Stomach (tissue), 9 donors: Measurements from ENCODE around the gene HSPA1L. TPM values are rescaled to one million over a fixed set of nuclear protein-coding genes. Genes with fewer than 3 reads are reported as not detected.

Experiments
- DNase-seq, 2 donors: peaks; one replicate each; pipeline versions ENCODE4 v3.0.0 to v3.0.0-alpha.2; 2013 to 2019
- H3K27ac ChIP-seq, 5 donors: fragments of 200-600 bp in 4 of 5; sonication (generic) in 4 of 5; one replicate each; pipeline ENCODE4 v1.5.1; 2013 to 2019; ENCODE audit warnings: mild to moderate bottlenecking in 1 of 5, moderate library complexity in 1 of 5
- H3K27me3 ChIP-seq, 3 donors: fragments of 200-600 bp; sonication (generic); one replicate each; pipeline ENCODE4 v1.5.1; 2017 to 2019; ENCODE audit warnings: mixed run types in 1 of 3
- H3K36me3 ChIP-seq, 4 donors: fragments of 200-600 bp; sonication (generic); 1 replicate in 3 of 4; 2 replicates in 1 of 4; pipeline ENCODE4 v1.5.1; 2016 to 2019
- H3K4me1 ChIP-seq, 4 donors: fragments of 200-600 bp; sonication (generic); one replicate each; pipeline ENCODE4 v1.5.1; 2016 to 2019
- H3K4me3 ChIP-seq, 4 donors: fragments of 200-600 bp; sonication (generic) in 3 of 4; one replicate each; pipeline ENCODE4 v1.5.1; 2016 to 2019; ENCODE audit warnings: mild to moderate bottlenecking in 1 of 4
- H3K9me3 ChIP-seq, 4 donors: fragments of 200-600 bp; sonication (generic); one replicate each; pipeline ENCODE4 v1.5.1; 2016 to 2019
- EP300 ChIP-seq: sonication (generic); formaldehyde crosslinking; IDR thresholded peaks from one replicate; pipeline ENCODE4 v1.6.1; 2017; ENCODE audit warnings: antibody characterized with exemption
- POLR2A ChIP-seq, 4 donors: fragments of 450-650 bp; IDR thresholded peaks; one replicate each; pipeline ENCODE4 v1.6.1; 2016; ENCODE audit warnings: antibody characterized with exemption in 4 of 4, control low read depth in 2 of 4, mild to moderate bottlenecking in 1 of 4, moderate library complexity in 1 of 4
- POLR2AphosphoS5 ChIP-seq, 3 donors: sonication (generic); formaldehyde crosslinking; IDR thresholded peaks; one replicate each; pipeline ENCODE4 v1.6.1; 2016; ENCODE audit warnings: antibody characterized with exemption in 3 of 3
- WGBS, 5 donors: extraction: QIAGEN DNeasy Blood & Tissue Kit in 3 of 5; methylation state at CpG; one replicate each; pipeline versions ENCODE4 v1.1.5 to v1.1.7; 2013 to 2018; 5-methylcytosine and 5-hydroxymethylcytosine counted together
- intact Hi-C: fragments of 100-400 bp; cut with DNase I; formaldehyde crosslinking; loops from one replicate; pipeline ENCODE4 v1.15.1; 2023; ENCODE audit warnings: low total_unique reads
- polyA plus RNA-seq, 3 donors: library from polyadenylated mRNA; stranded (reverse); fragments of 200-250 nt; gene quantifications; one replicate each; pipeline ENCODE4 v1.2.3, GENCODE V29; 2013
- total RNA-seq, 5 donors: library from RNA; depleted of rRNA; stranded (reverse); fragments of >200 nt; gene quantifications; one replicate each; pipeline versions ENCODE4 v1.1.0 to v1.2.3, GENCODE V29; 2014 to 2016
- TF ChIP-seq, protein P1 (sequence below), 7 experiments: fragments of 450-650 bp in 4 of 7; fragments of 200-600 bp in 3 of 7; sonication (generic) in 3 of 7; IDR thresholded peaks; one replicate each; pipeline ENCODE4 v1.5.1; 2016 to 2019; ENCODE audit warnings: antibody characterized with exemption in 7 of 7, control low read depth in 2 of 7, mild to moderate bottlenecking in 1 of 7
- donor health status: healthy with polysubstance abuse.
- donor health status: Bipolar disorder and iron deficiency.
- donor health status: healthy.

The HSPA1L gene
- total and polyA plus RNA-seq, 8 donors = 0.46 to 1.7 (median 0.98) TPM; not detected in 3

DNA sequence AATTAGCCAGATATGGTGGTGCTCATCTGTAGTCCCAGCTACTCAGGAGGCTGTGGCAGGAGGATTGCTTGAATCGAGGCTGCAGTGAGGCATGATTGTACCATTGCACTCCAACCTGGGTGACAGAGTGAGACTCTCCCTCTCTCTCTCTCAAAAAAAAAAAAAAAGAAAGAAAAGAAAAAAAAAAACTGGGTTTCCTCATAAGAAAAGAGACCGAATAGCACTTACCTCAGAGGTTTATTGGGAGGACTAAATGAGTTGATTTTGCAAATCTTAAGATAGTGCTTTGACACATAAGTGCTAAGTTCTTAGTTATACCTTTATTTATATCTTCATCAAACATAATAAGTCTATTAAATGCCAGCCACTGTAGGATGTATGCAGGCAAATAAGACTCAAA is 44.2 kb downstream of the HSPA1L start:
- Histone ChIP-seq H3K27me3 (peaks cover 0 to 6% (median 0%) of the 10 kb centered on the region in 3 donors), H3K4me1 (peaks cover 13 to 38% (median 21%) of the 10 kb centered on the region in 4 donors), H3K36me3 (no peaks in the 10 kb centered on the region), H3K4me3 (no peak overlapping the region), H3K27ac (no peak overlapping the region), H3K9me3 (no peaks in the 10 kb centered on the region)
- 77 to 91% (median 89%) methylated on average over 2 of the region's 2 CpGs for WGBS, 5 donors
- intact Hi-C loops = no loop called here
- no peak for DNase-seq
- TF ChIP-seq POLR2A (IDR thresholded peaks at IDR 0.05) (no peak), POLR2AphosphoS5 (IDR thresholded peaks at IDR 0.05) (no peak), EP300 (no peak)
- TF ChIP-seq, protein P1, sequence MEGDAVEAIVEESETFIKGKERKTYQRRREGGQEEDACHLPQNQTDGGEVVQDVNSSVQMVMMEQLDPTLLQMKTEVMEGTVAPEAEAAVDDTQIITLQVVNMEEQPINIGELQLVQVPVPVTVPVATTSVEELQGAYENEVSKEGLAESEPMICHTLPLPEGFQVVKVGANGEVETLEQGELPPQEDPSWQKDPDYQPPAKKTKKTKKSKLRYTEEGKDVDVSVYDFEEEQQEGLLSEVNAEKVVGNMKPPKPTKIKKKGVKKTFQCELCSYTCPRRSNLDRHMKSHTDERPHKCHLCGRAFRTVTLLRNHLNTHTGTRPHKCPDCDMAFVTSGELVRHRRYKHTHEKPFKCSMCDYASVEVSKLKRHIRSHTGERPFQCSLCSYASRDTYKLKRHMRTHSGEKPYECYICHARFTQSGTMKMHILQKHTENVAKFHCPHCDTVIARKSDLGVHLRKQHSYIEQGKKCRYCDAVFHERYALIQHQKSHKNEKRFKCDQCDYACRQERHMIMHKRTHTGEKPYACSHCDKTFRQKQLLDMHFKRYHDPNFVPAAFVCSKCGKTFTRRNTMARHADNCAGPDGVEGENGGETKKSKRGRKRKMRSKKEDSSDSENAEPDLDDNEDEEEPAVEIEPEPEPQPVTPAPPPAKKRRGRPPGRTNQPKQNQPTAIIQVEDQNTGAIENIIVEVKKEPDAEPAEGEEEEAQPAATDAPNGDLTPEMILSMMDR (IDR thresholded peaks at IDR 0.05) = no peak

DNA sequence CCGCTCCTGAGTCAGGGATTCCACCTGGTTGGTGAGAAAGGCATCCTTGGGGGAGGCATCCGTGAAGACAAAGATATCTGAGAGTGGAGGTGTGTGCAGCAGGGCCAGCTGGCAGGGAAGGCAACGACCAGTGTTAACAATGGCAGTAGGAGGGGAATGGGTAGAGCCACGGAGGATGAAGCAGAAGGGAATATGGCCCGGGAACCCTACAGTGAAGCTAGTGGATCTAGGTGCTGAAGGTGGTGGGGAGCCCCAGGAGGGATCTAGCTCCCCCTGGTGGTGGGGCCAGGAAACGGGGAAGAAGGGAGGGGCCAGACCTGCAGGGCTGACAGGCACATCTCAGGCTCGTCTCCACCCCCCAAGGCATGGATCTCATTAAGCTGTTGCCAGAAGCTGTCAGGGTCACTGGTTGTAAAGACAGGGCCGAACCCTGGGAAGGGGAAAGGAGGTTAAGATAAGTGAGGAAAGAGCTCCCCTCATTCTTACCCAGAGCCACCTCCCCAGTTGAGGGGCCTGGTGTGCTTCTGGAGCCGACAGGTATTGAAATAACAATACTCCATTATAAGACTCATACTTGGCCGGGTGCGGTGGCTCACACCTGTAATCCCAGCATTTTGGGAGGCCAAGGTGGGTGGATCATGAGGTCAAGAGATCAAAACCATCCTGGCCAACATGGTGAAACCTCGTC is 45.3 kb downstream of the HSPA1L start:
- TF ChIP-seq EP300 = no peak
- TF ChIP-seq POLR2AphosphoS5 (IDR thresholded peaks at IDR 0.05) = peak in 1 of 3 donors; percentile 68
- TF ChIP-seq POLR2A (IDR thresholded peaks at IDR 0.05) = no peak
- TF ChIP-seq, protein P1 (IDR thresholded peaks at IDR 0.05) = peak in 5 of 7 experiments; percentile 68 to 90 (median 87)
- no peak overlapping the region for H3K4me3 ChIP-seq
- H3K36me3 ChIP-seq = no peaks in the 10 kb centered on the region
- DNase-seq = peak; percentile 84 to 89
- H3K9me3 ChIP-seq = no peaks in the 10 kb centered on the region
- WGBS, 5 donors = 42 to 57% (median 49%) methylated on average over 12 of the region's 12 CpGs
- H3K4me1 ChIP-seq = peaks cover 5 to 27% (median 13%) of the 10 kb centered on the region in 4 donors
- H3K27ac ChIP-seq = no peak overlapping the region
- H3K27me3 ChIP-seq = peaks cover 0 to 7% (median 0%) of the 10 kb centered on the region in 3 donors
- intact Hi-C loops = loop anchor here (10.0 kb wide), 1 partner anchor 85 kb away; the partner anchor contains the start of gene LY6G5C

DNA sequence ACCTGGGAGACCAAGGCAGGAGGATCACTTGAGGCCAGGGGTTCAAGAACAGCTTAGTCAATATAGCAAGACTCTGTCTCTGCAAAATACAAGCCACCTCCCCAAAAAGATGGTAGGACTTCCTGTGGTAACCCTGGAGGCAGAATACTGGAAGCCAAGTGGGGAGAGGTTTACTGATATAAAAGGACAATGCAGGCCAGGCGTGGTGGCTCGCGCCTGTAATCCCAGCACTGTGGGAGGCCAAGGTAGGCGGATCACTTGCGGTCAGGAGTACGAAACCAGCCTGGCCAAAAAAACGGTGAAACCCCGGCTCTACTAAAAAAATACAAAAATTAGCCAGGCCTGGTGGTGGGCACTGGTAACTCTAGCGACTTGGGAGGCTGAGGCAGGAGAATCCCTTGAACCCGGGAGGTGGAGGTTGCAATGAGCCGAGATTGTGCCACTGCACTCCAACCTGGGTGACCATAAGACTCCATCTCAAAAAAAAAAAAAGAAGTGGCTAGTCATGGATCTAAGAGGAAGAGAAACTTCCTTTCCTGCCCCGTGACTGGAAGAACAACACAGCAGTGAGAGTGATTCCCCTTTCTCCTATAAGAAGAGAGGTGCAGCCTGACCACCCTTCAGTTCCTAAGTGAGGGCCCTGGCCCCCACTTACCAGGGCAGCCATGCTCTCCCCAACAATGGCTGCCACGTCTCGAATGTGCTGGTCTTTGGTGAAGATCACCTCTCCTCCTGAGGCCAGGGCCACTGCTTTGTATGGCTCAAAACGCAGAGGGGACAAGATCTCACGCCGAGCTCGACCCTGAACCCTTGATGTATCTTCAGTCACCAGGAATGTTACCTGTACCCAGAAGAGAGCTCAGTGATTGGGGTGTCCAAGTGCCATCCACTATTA is 46.5 kb downstream of the HSPA1L start:
- Histone ChIP-seq H3K27me3 (peaks cover 0 to 7% (median 0%) of the 10 kb centered on the region in 3 donors), H3K27ac (no peak overlapping the region), H3K36me3 (no peaks in the 10 kb centered on the region), H3K9me3 (no peaks in the 10 kb centered on the region), H3K4me3 (no peak overlapping the region), H3K4me1 (peaks cover 5 to 24% (median 11%) of the 10 kb centered on the region in 4 donors)
- intact Hi-C loops = loop anchor here (10.0 kb wide), 1 partner anchor 84 kb away; the partner anchor contains the start of gene LY6G5C
- WGBS, 5 donors = 90 to 92% (median 91%) methylated on average over 16 to 18 of the region's 18 CpGs
- DNase-seq = no peak
- no peak for TF ChIP-seq POLR2AphosphoS5 (IDR thresholded peaks at IDR 0.05)
- TF ChIP-seq POLR2A (IDR thresholded peaks at IDR 0.05) = no peak
- TF ChIP-seq, protein P1 (IDR thresholded peaks at IDR 0.05) = no peak
- no peak for TF ChIP-seq EP300

DNA sequence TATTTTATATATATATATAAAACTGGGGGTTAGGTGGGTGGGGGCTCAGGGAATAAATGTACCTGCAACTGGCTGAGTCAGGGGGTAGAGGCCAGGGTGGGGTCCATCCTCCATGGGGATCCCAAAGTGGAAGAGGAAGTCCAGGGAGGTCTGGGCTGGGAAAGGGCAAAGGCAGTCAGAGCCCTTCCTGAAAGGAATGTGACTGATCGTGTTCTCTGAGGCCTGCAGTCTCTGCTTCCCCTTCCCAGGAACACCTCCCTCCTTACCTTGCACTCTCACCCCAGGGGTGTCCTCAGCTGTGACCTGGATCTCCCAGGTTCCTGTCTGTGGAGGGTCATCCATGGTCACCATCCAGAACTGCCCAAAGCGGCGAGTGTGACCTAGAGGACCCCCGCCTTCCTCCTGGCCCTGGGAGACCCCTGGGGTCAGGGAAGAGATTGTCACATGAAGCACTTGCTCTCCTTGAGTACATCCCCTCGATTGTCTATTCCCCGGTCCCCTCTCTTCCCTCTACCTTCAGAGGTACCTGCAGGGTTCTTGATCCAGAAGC is 47.9 kb downstream of the HSPA1L start:
- intact Hi-C loops = loop anchor here (10.0 kb wide), 1 partner anchor 82 kb away; the partner anchor contains the start of gene LY6G5C
- WGBS, 5 donors = 75 to 84% (median 81%) methylated on average over 6 of the region's 6 CpGs
- no peak overlapping the region for H3K27ac ChIP-seq
- no peak for DNase-seq
- peaks cover 0 to 7% (median 0%) of the 10 kb centered on the region in 3 donors for H3K27me3 ChIP-seq
- no peaks in the 10 kb centered on the region for H3K36me3 ChIP-seq
- H3K4me3 ChIP-seq = no peak overlapping the region
- no peaks in the 10 kb centered on the region for H3K9me3 ChIP-seq
- H3K4me1 ChIP-seq = peaks cover 0 to 17% (median 5%) of the 10 kb centered on the region in 4 donors
- no peak for TF ChIP-seq POLR2AphosphoS5 (IDR thresholded peaks at IDR 0.05)
- no peak for TF ChIP-seq POLR2A (IDR thresholded peaks at IDR 0.05)
- TF ChIP-seq, protein P1 (IDR thresholded peaks at IDR 0.05) = no peak
- TF ChIP-seq EP300 = no peak
